HepG2 (cell line): ENCODE measurements around the gene IFI30. TPM values are rescaled to one million over a fixed set of nuclear protein-coding genes. Genes with fewer than 3 reads are reported as not detected.

Experiments
- AGO1 ChIP-seq: fragments of 200-400 bp; formaldehyde crosslinking; IDR thresholded peaks from 2 replicates; pipeline ENCODE4 v1.6.1; 2017; ENCODE audit warnings: mild to moderate bottlenecking, low read depth, low read length, moderate library complexity; ENCODE audit not compliant: poor library complexity, severe bottlenecking
- POLR2A ChIP-seq, 2 experiments: IDR thresholded peaks; 2 replicates each; pipeline ENCODE4 v1.6.1; 2011; ENCODE audit warnings: low read depth in 2 of 2, low read length in 2 of 2, mild to moderate bottlenecking in 1 of 2, moderate library complexity in 1 of 2; ENCODE audit not compliant: insufficient read depth in 1 of 2
- RBAK ChIP-seq: sonication (generic); formaldehyde crosslinking; IDR thresholded peaks from 2 replicates; pipeline ENCODE4 v1.5.1; 2020; ENCODE audit warnings: mild to moderate bottlenecking, missing genetic modification reagents
- ZMYM3 ChIP-seq: sonication (generic); formaldehyde crosslinking; IDR thresholded peaks from 2 replicates; pipeline ENCODE4 v1.5.1; 2020; ENCODE audit warnings: mild to moderate bottlenecking, missing genetic modification reagents
- ZNF598 ChIP-seq: sonication (generic); formaldehyde crosslinking; IDR thresholded peaks from 2 replicates; pipeline ENCODE4 v1.5.1; 2020; ENCODE audit warnings: mild to moderate bottlenecking, missing genetic modification reagents, borderline replicate concordance
- ZNF629 ChIP-seq: sonication (generic); formaldehyde crosslinking; conservative IDR thresholded peaks from 2 replicates; pipeline ENCODE4 v1.5.0; 2020; ENCODE audit warnings: missing genetic modification reagents
- ZNF644 ChIP-seq: IDR thresholded peaks from 2 replicates; pipeline ENCODE4 v1.6.1; 2016; ENCODE audit warnings: low read depth
- ZNF713 ChIP-seq: sonication (generic); formaldehyde crosslinking; IDR thresholded peaks from 2 replicates; pipeline ENCODE4 v1.4.0; 2020; ENCODE audit warnings: mild to moderate bottlenecking, missing genetic modification reagents
- ZNF782 ChIP-seq: sonication (generic); formaldehyde crosslinking; IDR thresholded peaks from 2 replicates; pipeline ENCODE4 v1.4.0; 2020; ENCODE audit warnings: missing genetic modification reagents, mild to moderate bottlenecking, borderline replicate concordance
- polyA plus RNA-seq, 8 experiments: library from polyadenylated mRNA; depleted of rRNA in 3 of 8; stranded (reverse) in 7 of 8; unstranded in 1 of 8; fragments of >200 nt; fragmentation: Illumina TruSeq in 4 of 8; extraction: Trizol in 4 of 8; gene quantifications; 2 replicates each; pipeline versions ENCODE4 v1.2.1 to v1.2.3, GENCODE V29; 2011 to 2016; ENCODE audit warnings: low read depth in 4 of 8, missing spikeins in 1 of 8, mixed read lengths in 1 of 8; ENCODE audit not compliant: insufficient read depth in 1 of 8
- total RNA-seq, 5 experiments: library from RNA; depleted of rRNA; stranded (reverse); fragments of >200 nt; fragmentation: Illumina TruSeq; extraction: Trizol; gene quantifications; 2 replicates each; pipeline ENCODE4 v1.2.3, GENCODE V29; 2016; ENCODE audit warnings: low read depth in 1 of 5
- TF ChIP-seq, protein P1 (sequence below): sonication (generic); formaldehyde crosslinking; IDR thresholded peaks from 2 replicates; pipeline ENCODE4 v1.4.0; 2020; ENCODE audit warnings: missing genetic modification reagents
- TF ChIP-seq, protein P2 (sequence below): sonication (generic); formaldehyde crosslinking; IDR thresholded peaks from 2 replicates; pipeline ENCODE4 v1.5.0; 2020; ENCODE audit warnings: missing genetic modification reagents, mild to moderate bottlenecking, borderline replicate concordance

IFI30 gene
- total and polyA plus RNA-seq, 2 of the 13 experiments (the other 11 are each of a cell fraction or from before 2014, with no cell fraction given), result 25.0 to 79.4 TPM

DNA sequence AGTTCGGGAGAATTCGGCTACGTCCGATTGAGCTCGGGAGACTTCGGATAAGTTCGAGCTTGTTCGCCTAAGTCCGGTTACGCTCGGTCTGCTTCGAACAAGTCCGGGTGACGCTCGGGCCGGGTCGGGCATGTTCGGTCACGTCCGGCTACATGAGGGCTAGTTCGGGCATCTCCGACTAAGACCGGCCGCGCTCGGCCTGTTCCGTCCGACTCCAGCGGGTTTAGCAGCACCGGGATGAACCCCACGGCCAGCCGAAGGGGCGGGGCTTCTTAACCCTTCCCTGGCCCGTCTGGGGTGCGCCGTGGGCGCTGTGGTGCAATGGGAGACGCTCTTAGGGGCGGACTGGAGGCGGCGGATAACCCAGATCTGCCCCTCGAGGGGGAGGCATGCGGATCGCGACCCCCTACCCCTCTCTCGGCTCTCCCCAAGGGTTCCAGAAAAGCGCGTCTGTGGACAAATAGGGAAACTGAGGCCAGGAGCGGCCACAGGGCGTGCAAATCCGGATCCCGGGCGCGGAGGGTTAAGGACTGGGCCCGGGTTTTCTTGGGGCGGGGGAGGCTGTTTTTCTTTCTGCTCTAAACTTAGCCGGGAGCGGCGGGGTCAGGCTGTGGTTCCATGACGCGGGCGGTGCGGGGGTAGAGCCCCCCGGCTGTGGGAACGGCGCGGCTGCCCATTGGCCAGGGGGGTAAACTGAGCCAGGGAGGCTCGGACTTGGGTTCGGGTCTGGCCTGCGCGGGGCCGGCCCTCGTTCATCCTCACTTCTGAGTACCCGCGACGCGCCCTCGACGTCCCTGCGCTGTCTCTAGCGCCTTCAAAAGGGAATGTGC, 51.1 kb downstream of the IFI30 start (continued):
- TF ChIP-seq, protein P1, sequence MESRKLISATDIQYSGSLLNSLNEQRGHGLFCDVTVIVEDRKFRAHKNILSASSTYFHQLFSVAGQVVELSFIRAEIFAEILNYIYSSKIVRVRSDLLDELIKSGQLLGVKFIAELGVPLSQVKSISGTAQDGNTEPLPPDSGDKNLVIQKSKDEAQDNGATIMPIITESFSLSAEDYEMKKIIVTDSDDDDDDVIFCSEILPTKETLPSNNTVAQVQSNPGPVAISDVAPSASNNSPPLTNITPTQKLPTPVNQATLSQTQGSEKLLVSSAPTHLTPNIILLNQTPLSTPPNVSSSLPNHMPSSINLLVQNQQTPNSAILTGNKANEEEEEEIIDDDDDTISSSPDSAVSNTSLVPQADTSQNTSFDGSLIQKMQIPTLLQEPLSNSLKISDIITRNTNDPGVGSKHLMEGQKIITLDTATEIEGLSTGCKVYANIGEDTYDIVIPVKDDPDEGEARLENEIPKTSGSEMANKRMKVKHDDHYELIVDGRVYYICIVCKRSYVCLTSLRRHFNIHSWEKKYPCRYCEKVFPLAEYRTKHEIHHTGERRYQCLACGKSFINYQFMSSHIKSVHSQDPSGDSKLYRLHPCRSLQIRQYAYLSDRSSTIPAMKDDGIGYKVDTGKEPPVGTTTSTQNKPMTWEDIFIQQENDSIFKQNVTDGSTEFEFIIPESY (CRISPR knock-in tag), result peak; percentile 48; the same call in 1 of the 2 replicates
- TF ChIP-seq ZNF644 (no peak), ZNF713 (CRISPR knock-in tag) (peak; percentile 8; the same call in 1 of the 2 replicates), AGO1 (peak; percentile 29), ZNF782 (CRISPR knock-in tag) (no peak), RBAK (CRISPR knock-in tag) (no peak), ZMYM3 (CRISPR knock-in tag) (peak; percentile 68), POLR2A (IDR thresholded peaks at IDR 0.05; ENCODE audit: insufficient read depth in 1 of 2, low read depth in 2 of 2, low read length in 2 of 2) (0 out of 4 replicates have a peak, but pooled peaks of 1 of the 2 experiments have one; percentile 15), ZNF629 (peak; percentile 60), ZNF598 (CRISPR knock-in tag) (peak; percentile 8; the same call in 1 of the 2 replicates)
- TF ChIP-seq, protein P2, sequence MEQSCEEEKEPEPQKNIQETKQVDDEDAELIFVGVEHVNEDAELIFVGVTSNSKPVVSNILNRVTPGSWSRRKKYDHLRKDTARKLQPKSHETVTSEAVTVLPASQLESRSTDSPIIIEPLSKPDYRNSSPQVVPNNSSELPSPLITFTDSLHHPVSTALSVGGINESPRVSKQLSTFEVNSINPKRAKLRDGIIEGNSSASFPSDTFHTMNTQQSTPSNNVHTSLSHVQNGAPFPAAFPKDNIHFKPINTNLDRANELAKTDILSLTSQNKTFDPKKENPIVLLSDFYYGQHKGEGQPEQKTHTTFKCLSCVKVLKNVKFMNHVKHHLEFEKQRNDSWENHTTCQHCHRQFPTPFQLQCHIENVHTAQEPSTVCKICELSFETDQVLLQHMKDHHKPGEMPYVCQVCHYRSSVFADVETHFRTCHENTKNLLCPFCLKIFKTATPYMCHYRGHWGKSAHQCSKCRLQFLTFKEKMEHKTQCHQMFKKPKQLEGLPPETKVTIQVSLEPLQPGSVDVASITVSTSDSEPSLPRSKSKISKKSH (CRISPR knock-in tag), result 0 out of 2 replicates have a peak, but pooled peaks have one; percentile 17
- TF ChIP-seq, all 625 proteins: peak for 59
